IPS DF 4.7 (cell line): ENCODE results near the gene C1QTNF2.

Source experiments
- DNase-seq: peaks from one replicate; pipeline ENCODE4 v3.0.0-alpha.2; 2013; ENCODE audit warnings: low spot score; ENCODE audit errors: extremely low read depth

Gene C1QTNF2

DNA sequence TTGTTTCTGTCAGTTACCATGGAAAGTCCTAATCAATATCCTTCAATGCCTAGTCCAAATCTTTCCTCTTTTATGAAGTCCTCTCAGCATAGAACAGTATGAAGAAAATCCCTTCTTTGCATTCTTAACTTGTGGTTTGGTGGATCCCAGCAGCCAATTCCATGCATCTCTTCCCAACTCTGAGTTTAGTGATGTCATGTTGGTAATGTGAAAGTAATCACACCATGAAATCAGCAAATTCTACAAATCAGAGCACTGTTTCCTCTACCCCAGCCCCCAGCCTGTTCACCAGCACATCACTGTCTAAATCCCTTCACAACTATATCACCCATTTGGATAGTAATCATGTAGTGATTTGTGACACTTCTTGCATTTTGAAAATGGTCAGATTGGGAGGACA, 4.7 kb upstream of the C1QTNF2 start:
- no peak for DNase-seq

DNA sequence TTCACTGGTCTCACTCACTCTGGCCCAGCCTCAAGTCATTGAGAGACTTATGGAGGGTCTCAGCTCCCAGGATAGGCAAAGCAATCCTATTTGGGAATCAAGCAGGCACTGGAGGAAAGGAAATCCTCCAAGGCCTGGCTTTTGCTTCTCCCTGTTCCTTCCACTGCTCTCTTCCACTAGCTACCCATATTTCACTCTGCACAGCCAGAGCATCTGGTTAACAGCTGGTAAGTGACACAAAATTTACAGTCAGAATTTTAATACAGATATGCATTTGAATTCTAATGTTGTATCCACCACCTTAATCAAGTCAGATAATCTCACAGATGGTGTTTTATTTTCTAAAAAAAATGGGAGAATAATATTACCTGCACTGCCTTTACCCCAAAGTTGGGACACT, 868 bp upstream of the C1QTNF2 start:
- no peak for DNase-seq

DNA sequence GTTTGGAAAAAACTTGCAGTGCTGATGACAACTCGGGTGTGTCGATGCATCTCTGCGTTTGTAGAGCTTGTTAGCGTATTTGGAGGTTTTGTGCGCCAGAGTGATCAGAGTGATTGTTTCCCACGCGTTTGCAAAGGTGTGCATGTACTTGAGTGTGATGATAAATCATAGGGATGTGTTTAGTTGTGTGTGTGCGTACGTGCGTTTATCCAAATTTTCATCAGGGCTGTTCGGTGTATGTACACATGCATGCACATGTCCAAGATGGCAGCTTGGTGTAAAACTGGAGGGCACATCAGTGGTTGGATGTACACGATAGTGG, 248 bp upstream of the C1QTNF2 start:
- DNase-seq: no peak

DNA sequence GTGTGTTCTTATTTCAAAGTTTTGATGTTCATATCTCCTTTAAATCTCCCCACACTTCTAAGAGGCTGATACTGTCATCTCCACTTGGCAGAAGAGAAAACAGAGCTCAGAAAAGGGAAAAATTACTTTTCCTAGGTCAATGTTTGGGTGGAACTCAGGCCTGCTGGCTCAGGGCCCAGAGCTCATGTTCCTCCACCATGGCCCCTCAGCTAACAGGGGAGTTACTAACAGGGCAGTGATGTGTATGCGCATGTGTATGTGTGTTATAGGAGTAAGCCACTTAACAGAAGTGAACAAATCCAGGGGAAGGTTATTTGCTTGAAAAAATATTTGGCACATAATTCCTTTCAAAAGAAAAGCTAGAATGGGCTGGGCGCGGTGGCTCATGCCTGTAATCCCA, 2.5 kb downstream of the C1QTNF2 start:
- DNase-seq: no peak

DNA sequence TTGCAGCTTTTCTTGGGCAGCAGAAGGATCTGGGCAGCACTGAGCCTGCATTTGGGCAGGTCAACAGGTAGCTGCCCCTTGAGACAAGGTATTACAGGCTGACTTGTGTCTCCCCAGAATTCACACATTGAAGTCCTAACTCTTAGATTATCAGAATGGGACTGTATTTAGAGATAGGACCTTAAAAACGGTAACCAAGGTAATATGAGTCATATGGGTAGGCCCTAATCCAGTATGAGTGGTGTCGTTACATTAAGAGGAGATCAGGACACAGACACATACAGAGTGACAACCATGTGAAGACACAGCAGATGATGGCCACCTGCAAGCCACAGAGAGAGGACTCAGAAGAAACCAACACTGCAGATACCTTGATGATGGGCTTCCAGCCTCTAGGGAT, 3.2 kb downstream of the C1QTNF2 start:
- no peak for DNase-seq

DNA sequence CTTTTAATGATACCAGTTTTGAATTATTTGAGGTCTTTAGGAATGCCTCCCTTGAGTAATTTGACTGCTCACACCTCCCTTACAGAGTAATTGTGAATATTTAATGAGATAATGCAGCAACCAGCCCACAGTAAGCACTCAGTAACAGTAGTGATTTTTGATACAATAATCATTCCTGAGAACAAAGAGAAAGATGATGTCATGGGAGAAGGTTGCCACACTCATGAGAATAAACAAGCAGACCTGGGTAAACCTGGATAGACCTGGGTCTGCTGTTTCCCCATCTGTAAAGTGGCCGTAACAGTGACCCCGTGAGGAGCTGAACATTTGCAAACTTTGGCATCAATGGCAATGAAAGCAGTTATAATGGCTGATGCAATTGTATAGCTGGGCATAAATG, 4.2 kb downstream of the C1QTNF2 start:
- DNase-seq: no peak

DNA sequence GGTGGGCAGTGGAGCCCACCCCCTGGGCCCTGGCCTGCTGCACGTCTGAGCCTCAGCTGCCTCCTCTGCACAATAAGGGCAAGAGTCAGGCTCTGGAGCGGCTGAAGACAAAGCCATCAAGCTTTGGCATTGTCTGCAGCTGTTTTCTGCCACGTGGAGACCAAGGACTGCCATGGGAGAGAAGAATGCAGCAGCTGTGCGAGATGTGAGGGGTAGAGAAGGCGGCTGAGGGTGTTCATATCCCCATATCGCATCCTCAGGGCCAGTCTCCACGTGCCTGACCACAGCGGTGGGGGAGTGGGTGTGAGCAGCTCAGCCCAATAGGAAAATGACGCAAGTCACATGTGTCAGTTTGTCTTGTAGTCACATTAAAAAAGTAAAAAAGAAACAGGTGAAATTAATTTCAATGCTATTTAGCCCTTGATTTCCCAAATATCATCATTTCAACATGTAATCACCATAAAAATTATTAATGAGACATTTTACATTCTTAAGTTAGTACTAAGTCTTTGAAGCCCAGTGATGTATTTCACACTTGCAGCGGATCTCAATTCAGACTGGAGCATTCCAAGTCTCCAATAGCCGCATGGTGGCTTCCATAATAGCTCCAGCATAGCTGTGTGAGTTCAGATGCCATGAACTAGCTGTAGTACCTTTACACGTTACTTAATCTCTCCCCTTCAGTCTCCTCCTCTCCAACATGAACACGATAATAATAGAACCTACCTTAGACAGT, 6.6 kb downstream of the C1QTNF2 start:
- DNase-seq: no peak

DNA sequence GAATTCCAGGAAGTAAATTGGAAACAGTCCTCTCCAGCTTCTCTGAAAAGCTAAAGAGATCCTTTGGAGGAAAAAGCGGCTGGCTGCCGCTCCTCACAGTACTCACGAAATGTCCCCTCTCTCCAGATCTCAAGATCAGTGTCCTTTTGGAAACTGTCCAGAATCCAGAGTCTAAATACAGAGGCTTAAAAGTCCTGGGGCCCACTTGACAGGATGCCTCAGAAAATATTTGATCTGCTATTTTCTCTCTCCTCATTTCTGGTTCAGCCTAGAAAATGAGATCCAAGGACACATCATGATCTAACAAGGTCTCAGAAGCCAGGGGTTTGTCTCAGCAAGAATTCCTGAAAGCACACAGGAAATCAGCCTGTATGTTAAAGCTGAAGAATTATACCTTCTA, 7.2 kb downstream of the C1QTNF2 start:
- no peak for DNase-seq

DNA sequence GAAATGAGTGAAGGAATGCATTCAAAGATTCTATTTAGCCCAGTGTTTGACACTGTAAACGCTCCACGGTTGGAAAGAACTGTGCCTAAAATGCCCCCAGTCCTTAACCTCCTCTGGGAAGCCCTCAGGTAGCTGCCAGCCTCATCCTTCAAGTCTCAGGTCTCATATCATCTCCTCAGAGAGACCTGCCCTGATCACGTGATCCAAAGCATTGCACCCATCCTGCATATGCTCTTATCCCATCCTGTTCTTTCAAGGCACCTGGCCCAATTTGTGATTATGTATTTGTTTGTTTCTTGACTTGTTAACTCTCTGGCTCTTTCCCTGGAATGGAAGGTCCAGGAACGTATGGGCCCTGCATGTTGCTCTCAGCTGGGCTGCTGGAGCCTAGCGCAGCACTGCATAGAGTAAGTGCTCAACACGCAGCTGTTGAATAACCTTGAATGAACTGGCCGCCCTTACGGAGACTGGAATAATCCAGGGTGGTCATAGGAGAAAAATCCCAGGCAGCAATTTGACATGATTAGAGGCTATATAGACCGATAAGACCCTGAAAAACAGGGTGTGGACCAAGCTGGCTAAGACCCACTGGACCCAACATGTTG, 8.7 kb downstream of the C1QTNF2 start:
- no peak for DNase-seq

DNA sequence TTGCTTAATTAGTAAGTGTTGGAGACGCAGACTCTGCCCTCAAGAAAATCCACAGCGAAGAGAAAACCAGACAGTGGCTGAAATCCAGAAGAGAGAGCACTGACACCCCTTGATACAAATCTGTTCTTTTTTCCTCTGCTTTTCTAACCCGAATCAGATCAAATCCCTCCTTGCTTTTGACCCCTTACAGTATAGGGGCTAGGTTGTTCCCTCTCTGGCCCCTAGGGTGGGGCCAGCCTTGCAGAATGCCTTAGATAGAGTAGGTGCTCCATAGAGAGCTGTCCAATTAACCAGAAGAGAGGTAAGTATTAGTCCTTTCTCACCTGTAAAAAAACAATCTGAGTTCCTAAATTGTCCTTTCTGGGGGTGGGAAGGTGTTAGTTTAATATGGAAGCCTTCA, 10.1 kb downstream of the C1QTNF2 start:
- DNase-seq: no peak

DNA sequence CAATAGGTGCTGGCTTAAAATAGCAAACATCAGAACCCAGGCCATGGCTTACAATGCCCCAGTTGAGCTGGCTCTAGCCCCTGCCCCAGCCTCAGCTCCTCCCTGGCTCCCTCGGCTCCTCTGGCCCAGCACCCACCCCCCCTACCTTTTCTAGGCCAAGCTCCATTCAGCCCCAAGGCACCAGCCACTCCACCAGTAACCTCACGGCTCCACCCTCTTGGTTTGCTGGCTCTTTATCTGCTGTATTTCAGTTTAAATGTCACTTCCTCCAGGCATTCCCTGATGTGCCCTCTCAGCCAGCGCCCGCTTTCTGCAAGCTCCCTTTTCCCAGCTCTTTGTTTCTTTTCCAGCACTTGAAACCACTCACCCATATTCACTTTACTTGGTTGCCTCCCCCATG, 10.6 kb downstream of the C1QTNF2 start:
- no peak for DNase-seq

DNA sequence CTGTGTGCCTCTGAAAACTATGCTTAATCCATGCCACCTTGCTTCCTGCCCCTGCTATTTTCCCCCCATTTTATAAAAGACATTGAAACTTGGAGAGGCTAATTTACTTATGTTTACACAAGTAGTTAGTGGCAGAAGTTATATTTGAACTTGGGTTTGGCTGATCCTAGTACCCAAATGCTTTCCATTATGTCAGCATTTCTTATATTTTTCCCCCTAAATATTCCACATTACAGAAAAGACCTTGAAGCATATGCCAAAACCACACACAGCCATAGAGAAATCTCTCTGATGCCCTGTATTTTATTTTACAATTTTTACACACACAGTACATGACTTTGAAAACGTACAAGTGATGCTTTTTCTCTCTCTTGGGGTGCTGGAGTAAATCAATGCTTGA, 11.2 kb downstream of the C1QTNF2 start:
- no peak for DNase-seq

DNA sequence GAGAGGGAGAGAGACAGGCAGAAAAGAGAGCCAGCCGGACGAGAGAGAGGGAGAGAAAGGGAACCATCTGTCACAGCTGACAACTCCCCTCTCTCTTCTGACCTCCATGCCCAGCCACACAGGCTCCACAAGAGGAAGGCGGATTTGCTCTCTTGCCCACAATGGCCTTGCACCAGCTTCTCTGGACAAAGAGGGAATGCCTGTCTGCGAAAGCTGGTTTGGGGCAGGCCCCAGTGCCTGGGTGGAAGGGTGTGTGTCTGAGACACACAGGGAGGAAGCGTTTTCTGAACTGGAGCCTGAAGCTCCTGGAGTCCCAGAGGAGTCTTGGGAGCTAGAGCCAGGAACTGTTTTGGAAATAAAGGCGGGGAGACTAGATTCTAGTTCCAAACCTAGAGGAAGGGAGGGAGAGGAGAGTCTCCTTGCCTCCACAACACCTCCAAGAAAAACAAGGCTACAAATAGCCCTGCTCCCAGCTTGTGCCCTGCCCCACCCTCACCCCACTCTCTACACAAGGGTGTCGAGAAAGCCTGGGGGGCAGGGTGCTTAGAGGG, 12.5 kb downstream of the C1QTNF2 start:
- no peak for DNase-seq

DNA sequence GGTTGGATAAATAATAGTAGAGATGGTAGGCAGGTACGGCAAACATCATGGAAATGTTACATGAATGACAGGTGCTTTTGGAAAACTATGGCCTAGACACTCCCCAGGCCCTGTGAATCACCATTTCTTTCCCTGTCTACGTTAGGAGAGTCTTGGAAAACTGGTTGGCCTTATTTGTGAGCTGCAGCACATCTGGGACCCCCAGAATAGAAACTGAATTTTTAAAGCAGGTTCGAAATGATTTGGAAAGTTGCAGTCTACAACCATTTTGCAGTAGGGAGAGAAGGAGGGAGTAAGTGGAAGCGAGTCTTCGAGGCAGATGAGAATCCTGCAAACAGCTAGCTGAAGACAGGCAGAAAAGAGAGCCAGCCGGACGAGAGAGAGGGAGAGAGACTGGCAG, 13.0 kb downstream of the C1QTNF2 start:
- no peak for DNase-seq

DNA sequence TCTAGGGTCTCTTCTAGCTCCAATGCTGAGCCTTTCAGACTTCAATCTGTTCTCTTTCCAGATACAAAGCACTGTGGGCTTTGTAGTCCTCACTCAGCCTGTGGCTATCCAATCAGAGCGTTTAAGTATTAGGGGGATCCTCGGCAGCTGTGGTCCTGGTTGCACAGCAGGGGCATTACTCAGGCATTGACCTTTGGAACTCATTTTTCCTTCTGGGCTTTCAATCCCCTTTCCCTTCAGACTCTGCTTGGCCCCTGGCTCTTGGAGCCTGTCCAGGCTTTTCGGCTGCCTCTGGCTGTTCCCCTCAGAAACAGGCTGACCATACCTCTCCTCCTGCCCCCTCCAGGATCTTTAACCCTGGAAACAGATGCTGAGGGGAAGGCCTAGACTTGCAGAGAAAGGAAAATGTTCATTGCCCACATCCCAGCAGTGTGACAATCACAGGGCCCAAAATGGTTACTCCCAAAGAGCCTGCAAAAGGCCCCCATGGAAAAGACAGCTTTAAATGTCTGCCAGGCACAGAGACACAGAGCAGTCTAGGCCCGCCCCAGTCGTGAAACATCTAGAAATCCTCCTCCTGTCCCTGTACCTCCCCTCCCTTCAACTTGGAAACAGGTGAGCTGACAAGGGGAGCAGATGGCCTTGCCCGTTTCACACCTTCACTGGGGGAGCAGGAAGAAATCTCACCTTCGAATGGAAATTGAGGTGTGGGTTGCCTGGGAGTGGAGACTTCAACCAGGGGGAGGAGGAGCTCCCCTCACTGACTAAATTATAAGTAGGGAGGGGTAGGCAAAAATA, 13.7 kb downstream of the C1QTNF2 start:
- no peak for DNase-seq

DNA sequence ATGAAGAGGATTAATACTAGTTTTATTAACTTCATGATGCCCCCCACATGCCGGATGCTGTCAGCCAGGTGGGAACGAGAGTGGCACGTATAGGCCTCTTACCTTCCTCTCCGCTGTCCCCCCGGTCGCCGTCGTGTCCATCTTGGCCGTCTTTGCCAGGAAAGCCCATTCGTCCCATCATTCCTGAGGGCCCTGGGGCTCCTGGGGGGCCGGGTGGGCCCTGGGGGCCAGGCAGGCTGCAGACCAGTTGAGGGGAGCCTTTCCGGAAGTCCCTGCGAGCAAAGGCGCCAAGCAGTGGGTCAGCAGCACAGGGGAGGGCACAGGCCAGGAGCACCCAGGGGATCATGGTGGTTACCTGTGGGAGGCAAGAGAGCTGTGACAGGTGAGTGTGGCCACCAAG, 15.8 kb downstream of the C1QTNF2 start:
- no peak for DNase-seq

DNA sequence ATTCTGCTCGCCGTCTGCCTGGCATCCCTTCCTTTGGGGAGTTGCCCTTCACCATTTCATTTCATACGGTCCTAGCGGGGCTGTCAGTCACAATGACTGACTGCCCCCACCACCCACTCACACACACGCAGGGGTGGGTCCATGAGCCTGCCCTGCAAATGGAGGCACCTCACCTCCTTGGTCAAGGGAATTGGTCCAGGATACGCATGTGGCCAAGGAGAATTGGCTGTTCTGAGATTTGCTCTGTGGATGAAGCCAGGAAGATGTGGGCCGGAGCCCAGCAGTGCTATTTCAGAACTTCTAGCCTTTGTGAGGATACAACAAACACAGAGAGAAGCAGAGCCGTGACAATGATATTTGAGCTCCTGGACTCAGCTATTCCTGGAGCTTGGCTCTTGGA, 17.0 kb downstream of the C1QTNF2 start:
- no peak for DNase-seq

DNA sequence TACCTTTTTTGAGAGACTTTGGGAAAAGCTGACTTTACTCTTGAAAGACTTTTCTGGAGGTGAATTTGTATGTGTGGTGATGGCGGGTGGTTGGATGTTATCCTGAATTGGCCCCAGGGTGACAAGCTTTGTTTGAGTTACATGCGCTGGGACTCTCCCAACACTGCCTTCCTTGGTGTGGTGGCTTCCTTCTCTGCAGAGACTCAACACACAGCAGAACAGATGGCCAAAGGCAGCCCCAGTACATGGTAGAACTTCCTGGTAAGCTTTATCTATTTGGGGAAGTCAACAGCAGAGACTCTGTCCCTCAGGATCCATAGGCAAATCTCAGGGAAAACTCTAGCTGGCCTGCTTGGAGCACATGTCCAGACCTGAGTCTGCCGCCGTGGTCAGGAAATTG, 18.1 kb downstream of the C1QTNF2 start:
- no peak for DNase-seq

DNA sequence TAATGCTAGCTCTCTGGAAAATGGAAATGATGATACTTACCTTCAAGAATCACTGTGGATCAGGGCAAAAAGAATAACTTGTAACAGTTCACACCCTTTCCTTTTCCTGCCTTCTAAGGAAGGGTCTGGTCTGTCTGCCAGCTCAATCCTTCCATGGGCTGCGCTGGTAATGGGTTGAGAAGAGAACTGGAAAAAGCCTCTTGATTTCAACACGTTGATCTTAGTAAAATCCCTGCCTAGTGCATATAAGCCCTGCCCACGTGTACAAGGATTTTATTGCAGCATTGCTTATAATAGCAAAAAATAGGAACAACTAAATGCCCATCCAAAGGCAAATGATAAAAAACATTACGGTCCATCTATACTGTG, 20.5 kb downstream of the C1QTNF2 start:
- no peak for DNase-seq

DNA sequence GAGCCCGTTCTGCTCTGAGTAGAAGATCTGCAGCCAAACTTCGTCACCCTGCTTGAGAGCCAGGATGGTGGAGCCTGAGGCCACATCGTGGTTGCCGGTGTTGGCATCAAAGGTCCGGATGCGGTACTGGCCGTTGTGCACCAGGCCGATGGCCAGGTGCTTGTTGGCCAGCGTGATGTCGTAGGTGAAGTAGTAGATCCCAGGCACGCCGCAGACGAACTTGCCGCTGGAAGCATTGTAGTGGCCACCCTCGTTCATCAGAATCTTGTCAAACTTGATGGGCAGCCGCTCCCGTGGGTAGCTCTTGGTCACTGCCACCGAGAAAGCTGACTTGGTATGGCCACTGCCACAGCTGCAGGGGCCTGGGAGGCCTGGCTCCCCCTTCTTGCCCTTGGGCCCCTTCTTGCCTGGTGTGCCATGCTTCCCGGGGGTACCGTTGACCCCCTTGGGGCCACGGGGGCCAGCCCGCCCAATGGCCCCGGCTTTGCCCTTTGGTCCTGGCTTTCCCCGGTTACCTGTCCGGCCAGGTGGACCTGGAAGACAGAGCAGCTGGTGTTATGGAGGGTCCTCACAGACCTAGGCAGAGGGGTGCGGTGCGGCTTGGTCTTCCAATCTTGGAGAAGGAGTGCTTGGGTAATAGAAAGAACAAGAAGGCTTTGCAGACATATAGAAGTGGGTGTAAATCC, 21.0 kb downstream of the C1QTNF2 start:
- no peak for DNase-seq

DNA sequence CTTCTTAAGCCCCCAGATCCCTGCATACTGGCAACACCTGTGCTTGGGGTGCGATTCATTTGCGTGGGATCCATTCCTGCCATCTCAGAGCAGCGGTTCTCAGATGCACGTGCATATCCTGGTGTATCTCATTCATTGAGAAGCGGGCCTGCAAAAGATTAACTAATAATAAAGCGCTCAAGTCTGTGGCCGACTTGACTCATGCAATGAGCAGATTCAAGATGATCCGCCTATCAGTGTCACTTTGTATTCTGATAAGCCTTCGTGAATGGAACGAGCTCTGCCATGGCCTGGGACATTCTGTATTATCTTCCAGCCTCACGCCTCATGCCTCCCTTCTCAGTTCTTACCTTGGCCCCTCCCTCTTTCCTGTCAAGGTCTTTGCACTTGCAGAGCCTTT, 22.3 kb downstream of the C1QTNF2 start:
- no peak for DNase-seq

DNA sequence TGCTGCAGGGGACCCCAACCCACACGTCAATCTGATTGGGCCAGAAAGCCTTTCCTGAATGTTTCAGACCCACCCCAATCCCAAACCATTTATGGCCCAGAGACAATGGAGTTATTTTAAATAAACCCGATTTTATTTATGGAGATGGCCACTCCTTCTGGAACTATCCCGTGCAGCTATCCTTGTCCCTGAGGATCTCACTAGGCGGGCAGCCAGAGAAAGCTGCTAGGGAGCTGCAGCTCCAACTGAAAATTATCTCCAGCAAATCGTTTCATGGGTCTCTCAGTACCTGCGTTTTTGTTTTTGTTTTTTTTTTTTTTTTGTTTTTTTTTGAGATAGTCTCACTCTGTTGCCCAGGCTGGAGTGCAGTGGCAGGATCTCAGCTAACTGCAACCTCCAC, 23.0 kb downstream of the C1QTNF2 start:
- DNase-seq: no peak
